Measurements from ENCODE around the gene SCP2.

SCP2 gene

DNA sequence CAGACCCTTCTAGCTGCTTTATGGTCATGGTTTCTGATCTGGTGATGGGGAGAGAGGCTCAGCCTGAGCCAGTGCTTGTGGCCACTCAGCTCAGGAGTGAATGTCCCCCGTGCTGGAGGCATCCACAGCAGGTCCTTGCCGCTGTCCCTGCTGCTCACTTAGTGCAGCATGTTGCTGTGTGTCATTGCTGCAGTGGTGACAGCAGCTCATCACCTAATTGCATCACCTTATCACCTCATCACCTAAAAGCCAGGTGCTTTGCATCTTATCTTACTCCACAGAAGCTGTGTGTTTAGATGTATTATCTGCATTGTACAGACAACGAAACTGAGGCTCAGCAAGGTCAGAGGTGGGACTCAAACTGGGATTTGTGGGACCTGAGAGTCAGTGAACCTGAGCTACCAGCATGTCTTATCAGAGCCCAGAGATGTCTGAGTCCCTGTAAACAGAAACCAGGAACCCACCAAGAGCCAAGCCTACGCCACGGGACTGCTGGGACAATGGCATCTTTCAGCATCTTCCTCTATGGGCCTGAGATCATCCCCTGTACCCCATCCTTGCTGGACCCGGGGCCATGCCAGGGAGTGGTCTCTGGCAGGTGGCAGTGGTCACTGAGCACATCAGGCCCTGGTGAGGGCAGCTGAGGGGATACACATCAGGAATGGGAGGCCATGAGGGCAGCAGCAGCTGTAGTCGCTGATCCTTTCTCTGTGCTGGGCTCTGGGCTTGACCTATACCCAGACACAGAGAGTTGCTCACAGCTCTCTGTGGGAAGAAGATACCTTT lies 141.4 kb downstream of the SCP2 start:
- Histone ChIP-seq H2AFZ (ENCODE audit: low read depth, low read length, severe bottlenecking) (no peak overlapping the region), H3F3A (ENCODE audit: insufficient read depth) (no peaks in the 10 kb centered on the region), H3K79me2 (ENCODE audit: insufficient read depth, low read length) (no peaks in the 10 kb centered on the region), H3K9me2 (replicated peaks; ENCODE audit: insufficient read depth, low read length) (no peaks in the 10 kb centered on the region), H3K4me3 (ENCODE audit: insufficient read depth, low read length, poor library complexity, severe bottlenecking) (no peak overlapping the region), H3K27me3 (ENCODE audit: low read length) (no peaks in the 10 kb centered on the region), H3K9me3 (ENCODE audit: insufficient read depth, low read length) (no peaks in the 10 kb centered on the region), H3K9ac (ENCODE audit: low read length) (no peak overlapping the region), H4K20me1 (ENCODE audit: low read depth, low read length) (no peaks in the 10 kb centered on the region), H3K36me3 (ENCODE audit: low read length) (no peaks in the 10 kb centered on the region), H3K4me2 (ENCODE audit: low read depth, low read length, poor library complexity, severe bottlenecking) (no peak overlapping the region), H3K27ac (ENCODE audit: low read depth, low read length) (no peak overlapping the region)
- no peak for TF ChIP-seq EZH2phosphoT487 (conservative IDR thresholded peaks at IDR 0.05; ENCODE audit: low read length)
- TF ChIP-seq, protein P1, sequence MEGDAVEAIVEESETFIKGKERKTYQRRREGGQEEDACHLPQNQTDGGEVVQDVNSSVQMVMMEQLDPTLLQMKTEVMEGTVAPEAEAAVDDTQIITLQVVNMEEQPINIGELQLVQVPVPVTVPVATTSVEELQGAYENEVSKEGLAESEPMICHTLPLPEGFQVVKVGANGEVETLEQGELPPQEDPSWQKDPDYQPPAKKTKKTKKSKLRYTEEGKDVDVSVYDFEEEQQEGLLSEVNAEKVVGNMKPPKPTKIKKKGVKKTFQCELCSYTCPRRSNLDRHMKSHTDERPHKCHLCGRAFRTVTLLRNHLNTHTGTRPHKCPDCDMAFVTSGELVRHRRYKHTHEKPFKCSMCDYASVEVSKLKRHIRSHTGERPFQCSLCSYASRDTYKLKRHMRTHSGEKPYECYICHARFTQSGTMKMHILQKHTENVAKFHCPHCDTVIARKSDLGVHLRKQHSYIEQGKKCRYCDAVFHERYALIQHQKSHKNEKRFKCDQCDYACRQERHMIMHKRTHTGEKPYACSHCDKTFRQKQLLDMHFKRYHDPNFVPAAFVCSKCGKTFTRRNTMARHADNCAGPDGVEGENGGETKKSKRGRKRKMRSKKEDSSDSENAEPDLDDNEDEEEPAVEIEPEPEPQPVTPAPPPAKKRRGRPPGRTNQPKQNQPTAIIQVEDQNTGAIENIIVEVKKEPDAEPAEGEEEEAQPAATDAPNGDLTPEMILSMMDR (IDR thresholded peaks at IDR 0.05; ENCODE audit: insufficient read depth, low read length, poor library complexity, severe bottlenecking): no peak

DNA sequence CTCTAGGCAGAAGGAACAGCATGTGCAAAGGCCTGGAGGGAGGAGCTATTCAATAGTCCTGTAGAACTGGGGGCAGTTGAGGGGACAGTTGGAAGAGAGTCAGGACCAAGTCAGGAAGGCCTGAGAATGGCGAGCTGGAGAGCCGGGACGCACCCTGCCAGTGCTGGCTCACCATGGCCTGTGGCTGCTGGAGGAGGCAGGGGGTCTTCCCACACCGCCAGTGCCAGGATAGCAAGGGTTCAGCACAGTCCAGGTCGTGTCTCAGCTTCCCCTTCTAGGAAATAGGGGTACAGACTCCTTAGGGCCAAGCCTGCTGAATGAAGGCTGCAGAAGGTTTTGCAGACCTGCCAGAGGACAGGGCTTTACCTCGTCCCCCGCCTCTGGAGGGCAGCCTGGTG lies 142.2 kb downstream of the SCP2 start:
- H3K9ac ChIP-seq (ENCODE audit: low read length): no peak overlapping the region
- H3K79me2 ChIP-seq (ENCODE audit: insufficient read depth, low read length): no peaks in the 10 kb centered on the region
- H3K36me3 ChIP-seq (ENCODE audit: low read length): no peaks in the 10 kb centered on the region
- H3K9me2 ChIP-seq (replicated peaks; ENCODE audit: insufficient read depth, low read length): no peaks in the 10 kb centered on the region
- TF ChIP-seq, protein P1 (IDR thresholded peaks at IDR 0.05; ENCODE audit: insufficient read depth, low read length, poor library complexity, severe bottlenecking): no peak
- no peak for TF ChIP-seq EZH2phosphoT487 (conservative IDR thresholded peaks at IDR 0.05; ENCODE audit: low read length)
- no peak overlapping the region for H3K4me3 ChIP-seq (ENCODE audit: insufficient read depth, low read length, poor library complexity, severe bottlenecking)
- no peaks in the 10 kb centered on the region for H4K20me1 ChIP-seq (ENCODE audit: low read depth, low read length)
- no peaks in the 10 kb centered on the region for H3K27me3 ChIP-seq (ENCODE audit: low read length)
- no peaks in the 10 kb centered on the region for H3K9me3 ChIP-seq (ENCODE audit: insufficient read depth, low read length)
- no peak overlapping the region for H3K4me2 ChIP-seq (ENCODE audit: low read depth, low read length, poor library complexity, severe bottlenecking)
- no peaks in the 10 kb centered on the region for H3F3A ChIP-seq (ENCODE audit: insufficient read depth)
- H2AFZ ChIP-seq (ENCODE audit: low read depth, low read length, severe bottlenecking): no peak overlapping the region
- no peak overlapping the region for H3K27ac ChIP-seq (ENCODE audit: low read depth, low read length)

DNA sequence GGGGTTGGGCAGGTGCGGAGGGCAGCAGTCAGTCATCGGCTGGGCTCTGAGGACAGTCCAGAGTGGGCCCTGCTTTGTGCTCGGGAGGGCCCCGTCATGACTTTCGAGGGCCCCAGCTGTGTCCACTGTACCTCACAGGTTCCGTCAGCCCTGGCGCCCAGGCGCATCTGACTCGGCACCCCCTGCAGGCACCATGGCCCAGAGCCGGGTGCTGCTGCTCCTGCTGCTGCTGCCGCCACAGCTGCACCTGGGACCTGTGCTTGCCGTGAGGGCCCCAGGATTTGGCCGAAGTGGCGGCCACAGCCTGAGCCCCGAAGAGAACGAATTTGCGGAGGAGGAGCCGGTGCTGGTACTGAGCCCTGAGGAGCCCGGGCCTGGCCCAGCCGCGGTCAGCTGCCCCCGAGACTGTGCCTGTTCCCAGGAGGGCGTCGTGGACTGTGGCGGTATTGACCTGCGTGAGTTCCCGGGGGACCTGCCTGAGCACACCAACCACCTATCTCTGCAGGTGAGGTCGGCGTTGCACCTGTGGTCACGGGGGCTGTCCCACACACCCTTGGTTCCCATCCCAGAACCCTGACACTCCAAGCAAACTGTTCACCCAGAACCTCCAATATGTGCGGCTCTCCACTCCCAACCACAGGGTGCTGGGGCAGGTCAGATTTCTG lies 142.7 kb downstream of the SCP2 start:
- H3K4me3 ChIP-seq (ENCODE audit: insufficient read depth, low read length, poor library complexity, severe bottlenecking): no peak overlapping the region
- H3K36me3 ChIP-seq (ENCODE audit: low read length): no peaks in the 10 kb centered on the region
- H3K9me3 ChIP-seq (ENCODE audit: insufficient read depth, low read length): no peaks in the 10 kb centered on the region
- no peak overlapping the region for H3K27ac ChIP-seq (ENCODE audit: low read depth, low read length)
- H3K79me2 ChIP-seq (ENCODE audit: insufficient read depth, low read length): no peaks in the 10 kb centered on the region
- no peaks in the 10 kb centered on the region for H3K9me2 ChIP-seq (replicated peaks; ENCODE audit: insufficient read depth, low read length)
- no peak overlapping the region for H3K4me2 ChIP-seq (ENCODE audit: low read depth, low read length, poor library complexity, severe bottlenecking)
- TF ChIP-seq EZH2phosphoT487 (conservative IDR thresholded peaks at IDR 0.05; ENCODE audit: low read length): no peak
- TF ChIP-seq, protein P1 (IDR thresholded peaks at IDR 0.05; ENCODE audit: insufficient read depth, low read length, poor library complexity, severe bottlenecking): no peak
- no peak overlapping the region for H2AFZ ChIP-seq (ENCODE audit: low read depth, low read length, severe bottlenecking)
- no peak overlapping the region for H3K9ac ChIP-seq (ENCODE audit: low read length)
- H4K20me1 ChIP-seq (ENCODE audit: low read depth, low read length): no peaks in the 10 kb centered on the region
- H3F3A ChIP-seq (ENCODE audit: insufficient read depth): no peaks in the 10 kb centered on the region
- H3K27me3 ChIP-seq (ENCODE audit: low read length): no peaks in the 10 kb centered on the region
